ENCODE measurements around the gene HOOK2. TPM values are rescaled to one million over a fixed set of nuclear protein-coding genes. Genes with fewer than 3 reads are reported as not detected.
"Not testable (repeated sequence)": the region's sequence is repeated elsewhere in the genome, so short reads cannot be mapped to it uniquely, and the experiment has no call there.

Gene HOOK2
- total RNA-seq, 1 donor from 2014 or later = 26.8 TPM

- peaks cover 32% of the 10 kb centered on the region for H3K4me1 Mint-ChIP-seq (ENCODE audit: unreplicated experiment)
- H3K27ac Mint-ChIP-seq (ENCODE audit: unreplicated experiment) = peak overlapping the region; percentile 98
- DNase-seq (ENCODE audit: extremely low spot score, unreplicated experiment) = no peak
- H3K27me3 Mint-ChIP-seq (ENCODE audit: unreplicated experiment) = no peaks in the 10 kb centered on the region
- H3K36me3 Mint-ChIP-seq (ENCODE audit: unreplicated experiment) = peaks cover 10% of the 10 kb centered on the region
- H3K9me3 Mint-ChIP-seq (ENCODE audit: unreplicated experiment) = no peaks in the 10 kb centered on the region
- peak overlapping the region; percentile 94 for H3K4me3 Mint-ChIP-seq (ENCODE audit: unreplicated experiment)
- no peak for TF ChIP-seq CTCF (IDR thresholded peaks at IDR 0.05)
These were observed 54.3 kb downstream of the HOOK2 start for GRCh38 chr19:12720851-12721655.

GRCh38 chr19:12720296-12720695 is 55.1 kb downstream of the HOOK2 start:
- TF ChIP-seq CTCF (IDR thresholded peaks at IDR 0.05) = no peak
- Mint-ChIP-seq H3K27ac (ENCODE audit: unreplicated experiment) (peak overlapping the region; percentile 64), H3K4me1 (ENCODE audit: unreplicated experiment) (peaks cover 32% of the 10 kb centered on the region), H3K36me3 (ENCODE audit: unreplicated experiment) (peaks cover 10% of the 10 kb centered on the region), H3K4me3 (ENCODE audit: unreplicated experiment) (peak overlapping the region; percentile 77), H3K9me3 (ENCODE audit: unreplicated experiment) (no peaks in the 10 kb centered on the region), H3K27me3 (ENCODE audit: unreplicated experiment) (no peaks in the 10 kb centered on the region)
- DNase-seq (ENCODE audit: extremely low spot score, unreplicated experiment) = no peak

- peaks cover 17% of the 10 kb centered on the region for H3K36me3 Mint-ChIP-seq (ENCODE audit: unreplicated experiment)
- H3K4me3 Mint-ChIP-seq (ENCODE audit: unreplicated experiment) = no peak overlapping the region
- peaks cover 10% of the 10 kb centered on the region for H3K4me1 Mint-ChIP-seq (ENCODE audit: unreplicated experiment)
These were observed 59.4 kb downstream of the HOOK2 start for GRCh38 chr19:12715929-12716328.

GRCh38 chr19:12715102-12715501 is 60.2 kb downstream of the HOOK2 start:
- Mint-ChIP-seq H3K36me3 (ENCODE audit: unreplicated experiment) (peaks cover 25% of the 10 kb centered on the region), H3K4me3 (ENCODE audit: unreplicated experiment) (no peak overlapping the region), H3K4me1 (ENCODE audit: unreplicated experiment) (peaks cover 3% of the 10 kb centered on the region), H3K27ac (ENCODE audit: unreplicated experiment) (no peak overlapping the region), H3K27me3 (ENCODE audit: unreplicated experiment) (no peaks in the 10 kb centered on the region), H3K9me3 (ENCODE audit: unreplicated experiment) (no peaks in the 10 kb centered on the region)
- no peak for DNase-seq (ENCODE audit: extremely low spot score, unreplicated experiment)
- no peak for TF ChIP-seq CTCF (IDR thresholded peaks at IDR 0.05)

More at GRCh38 chr19:12715929-12716328, 59.4 kb downstream of the HOOK2 start:
- H3K9me3 Mint-ChIP-seq (ENCODE audit: unreplicated experiment) = no peaks in the 10 kb centered on the region
- no peak for TF ChIP-seq CTCF (IDR thresholded peaks at IDR 0.05)
- no peak overlapping the region for H3K27ac Mint-ChIP-seq (ENCODE audit: unreplicated experiment)
- DNase-seq (ENCODE audit: extremely low spot score, unreplicated experiment) = no peak
- H3K27me3 Mint-ChIP-seq (ENCODE audit: unreplicated experiment) = no peaks in the 10 kb centered on the region

- not testable (repeated sequence) for H3K27me3 Mint-ChIP-seq (ENCODE audit: unreplicated experiment); H3K9me3 Mint-ChIP-seq (ENCODE audit: unreplicated experiment); DNase-seq (ENCODE audit: extremely low spot score, unreplicated experiment); H3K27ac Mint-ChIP-seq (ENCODE audit: unreplicated experiment); H3K4me1 Mint-ChIP-seq (ENCODE audit: unreplicated experiment); H3K4me3 Mint-ChIP-seq (ENCODE audit: unreplicated experiment)
- H3K36me3 Mint-ChIP-seq (ENCODE audit: unreplicated experiment) = peaks cover 20% of the 10 kb centered on the region
These were observed 62.0 kb downstream of the HOOK2 start for GRCh38 chr19:12713304-12713703.

Small RNA genes within 50 kb of the gene (microRNA-seq; reads per million reads assigned to microRNA genes)
- not detected for gene MIR5684 (ENCODE audit: unreplicated experiment)

Other genes with a start within 250 kb of the HOOK2 start
- 10.7 and 12.9 TPM in 2 replicates for gene ZNF564, start 224.1 kb downstream of the HOOK2 start, total RNA-seq
- gene ZNF490, start 164.7 kb downstream of the HOOK2 start, total RNA-seq = 9.2 TPM in 2 replicates
- 25.0 and 26.1 TPM in 2 replicates for gene ZNF791, start 164.6 kb downstream of the HOOK2 start, total RNA-seq
- 116 and 120 TPM in 2 replicates for gene MAN2B1, start 108.8 kb downstream of the HOOK2 start, total RNA-seq
- 11.4 and 12.4 TPM in 2 replicates for gene WDR83, start 108.7 kb downstream of the HOOK2 start, total RNA-seq
- 64.3 and 68.4 TPM in 2 replicates for gene DHPS, start 93.7 kb downstream of the HOOK2 start, total RNA-seq
- gene GNG14, start 87.6 kb downstream of the HOOK2 start, total RNA-seq = not detected in 2 replicates
- 10.9 and 11.4 TPM in 2 replicates for gene FBXW9, start 78.9 kb downstream of the HOOK2 start, total RNA-seq
- 79.0 and 93.3 TPM in 2 replicates for gene TNPO2, start 51.6 kb downstream of the HOOK2 start, total RNA-seq
- 151 and 160 TPM in 2 replicates for gene TRIR, start 40.9 kb downstream of the HOOK2 start, total RNA-seq
- 72.1 and 77.0 TPM in 2 replicates for gene GET3, start 38.1 kb downstream of the HOOK2 start, total RNA-seq
- not detected in 2 replicates for gene BEST2, start 23.8 kb downstream of the HOOK2 start, total RNA-seq
- gene JUNB, start 15.9 kb upstream of the HOOK2 start, total RNA-seq = 141 and 158 TPM in 2 replicates
- gene PRDX2, start 26.2 kb upstream of the HOOK2 start, total RNA-seq = 235 TPM in 2 replicates
- gene THSD8, start 26.5 kb upstream of the HOOK2 start, total RNA-seq = 8.2 and 8.4 TPM in 2 replicates
- 7.6 and 10.0 TPM in 2 replicates for gene RNASEH2A, start 31.0 kb upstream of the HOOK2 start, total RNA-seq
- not detected in 2 replicates for gene RTBDN, start 59.0 kb upstream of the HOOK2 start, total RNA-seq
- 0.32 TPM in 1 of 2 replicates, not detected in the other for gene MAST1, start 63.0 kb upstream of the HOOK2 start, total RNA-seq
- gene DNASE2, start 105.9 kb upstream of the HOOK2 start, total RNA-seq = 47.3 and 57.0 TPM in 2 replicates
- not detected in 2 replicates for gene KLF1, start 111.6 kb upstream of the HOOK2 start, total RNA-seq
- gene GCDH, start 115.6 kb upstream of the HOOK2 start, total RNA-seq = 23.1 and 23.8 TPM in 2 replicates
- gene SYCE2, start 143.7 kb upstream of the HOOK2 start, total RNA-seq = not detected in 2 replicates
- 55.6 and 60.3 TPM in 2 replicates for gene FARSA, start 158.2 kb upstream of the HOOK2 start, total RNA-seq
- 1,241 and 1,304 TPM in 2 replicates for gene CALR, start 163.1 kb upstream of the HOOK2 start, total RNA-seq
- 81.4 and 83.1 TPM in 2 replicates for gene RAD23A, start 170.3 kb upstream of the HOOK2 start, total RNA-seq
- gene GADD45GIP1, start 181.7 kb upstream of the HOOK2 start, total RNA-seq = 24.0 and 24.6 TPM in 2 replicates
- gene DAND5, start 194.0 kb upstream of the HOOK2 start, total RNA-seq = not detected in 2 replicates
- 87.0 and 93.7 TPM in 2 replicates for gene NFIX, start 219.9 kb upstream of the HOOK2 start, total RNA-seq